GM18873 (cell line): Measurements from ENCODE around the gene TTC38.

Experiments
- ATAC-seq: cut with Tn5 transposase; IDR thresholded peaks from one replicate; pipeline ENCODE4 v1.9.1; 2021; ENCODE audit warnings: mild to moderate bottlenecking, moderate library complexity, moderate number of reproducible peaks; ENCODE audit not compliant: unreplicated experiment, low FRiP score

Gene TTC38

GRCh38 chr22:46275455-46276122, 7.8 kb downstream of the TTC38 start:
- no peak for ATAC-seq

GRCh38 chr22:46276563-46276962, 8.8 kb downstream of the TTC38 start:
- ATAC-seq, result no peak

- no peak for ATAC-seq
Observed at GRCh38 chr22:46278656-46279645, 11.1 kb downstream of the TTC38 start.

- no peak for ATAC-seq
Observed at GRCh38 chr22:46280063-46280817, 12.4 kb downstream of the TTC38 start.

- no peak for ATAC-seq
Observed at GRCh38 chr22:46280999-46281623, 13.3 kb downstream of the TTC38 start.

GRCh38 chr22:46281866-46282678, 14.3 kb downstream of the TTC38 start:
- no peak for ATAC-seq

- ATAC-seq, result no peak
Observed at GRCh38 chr22:46286006-46286405, 18.2 kb downstream of the TTC38 start.

- ATAC-seq, result no peak
Observed at GRCh38 chr22:46286941-46287872, 19.4 kb downstream of the TTC38 start.

- ATAC-seq, result peak; percentile 65
Observed at GRCh38 chr22:46287873-46288751, 20.3 kb downstream of the TTC38 start.

GRCh38 chr22:46288846-46289243, 21.0 kb downstream of the TTC38 start:
- no peak for ATAC-seq

GRCh38 chr22:46289244-46289891, 21.6 kb downstream of the TTC38 start:
- ATAC-seq, result no peak

GRCh38 chr22:46290121-46290842, 22.5 kb downstream of the TTC38 start:
- ATAC-seq, result no peak

GRCh38 chr22:46290843-46291785, 23.3 kb downstream of the TTC38 start:
- ATAC-seq, result no peak

- ATAC-seq, result no peak
Observed at GRCh38 chr22:46292173-46292572, 24.4 kb downstream of the TTC38 start.

GRCh38 chr22:46292732-46293131, 24.9 kb downstream of the TTC38 start:
- ATAC-seq, result no peak
